Gastroesophageal sphincter (tissue), 4 donors: Measurements from ENCODE around the gene CD53. TPM values are rescaled to one million over a fixed set of nuclear protein-coding genes. Genes with fewer than 3 reads are reported as not detected.

Experiments used
- ATAC-seq: fragments of 150-250 bp; one replicate; pipeline ENCODE4 v1.9.1; 2016; ENCODE audit warnings: mild to moderate bottlenecking, moderate library complexity
- H3K27ac ChIP-seq, 4 donors: fragments of 200-600 bp; sonication (generic) in 3 of 4; 1 replicate in 3 of 4; 2 replicates in 1 of 4; pipeline ENCODE4 v1.5.1; 2016 to 2019
- H3K27me3 ChIP-seq: fragments of 200-600 bp; sonication (generic); one replicate; pipeline ENCODE4 v1.5.1; 2019
- H3K36me3 ChIP-seq, 2 donors: fragments of 200-600 bp; sonication (generic); one replicate each; pipeline ENCODE4 v1.5.1; 2019; ENCODE audit warnings: control low read depth in 1 of 2
- H3K4me1 ChIP-seq, 3 donors: fragments of 200-600 bp; sonication (generic); 1 replicate in 2 of 3; 2 replicates in 1 of 3; pipeline ENCODE4 v1.5.1; 2016 to 2019; ENCODE audit warnings: control low read depth in 2 of 3
- H3K4me3 ChIP-seq, 2 donors: fragments of 200-600 bp; sonication (generic); one replicate each; pipeline ENCODE4 v1.5.1; 2019; ENCODE audit warnings: mild to moderate bottlenecking in 1 of 2, moderate library complexity in 1 of 2
- H3K9me3 ChIP-seq, 3 donors: fragments of 200-600 bp; sonication (generic); one replicate each; pipeline ENCODE4 v1.5.1; 2017 to 2019; ENCODE audit warnings: control low read depth in 2 of 3
- EP300 ChIP-seq: sonication (generic); formaldehyde crosslinking; IDR thresholded peaks from one replicate; pipeline ENCODE4 v1.6.1; 2017; ENCODE audit warnings: antibody characterized with exemption, mild to moderate bottlenecking
- POLR2A ChIP-seq, 2 donors: fragments of 450-650 bp; IDR thresholded peaks; one replicate each; pipeline ENCODE4 v1.6.1; 2017; ENCODE audit warnings: antibody characterized with exemption in 2 of 2, mild to moderate bottlenecking in 2 of 2, moderate library complexity in 1 of 2
- POLR2AphosphoS5 ChIP-seq: sonication (generic); formaldehyde crosslinking; IDR thresholded peaks from one replicate; pipeline ENCODE4 v1.6.1; 2017; ENCODE audit warnings: antibody characterized with exemption
- WGBS, 2 donors: methylation state at CpG; one replicate each; pipeline ENCODE4 v1.1.5; 2018; ENCODE audit warnings: low coverage in 1 of 2; 5-methylcytosine and 5-hydroxymethylcytosine counted together
- total RNA-seq, 4 donors: library from RNA; depleted of rRNA; stranded (reverse); fragments of >200 nt; gene quantifications; one replicate each; pipeline ENCODE4 v1.1.0, GENCODE V29; 2016
- TF ChIP-seq, protein P1 (sequence below), 4 experiments: fragments of 200-600 bp in 2 of 4; fragments of 450-650 bp in 2 of 4; sonication (generic) in 1 of 4; IDR thresholded peaks; one replicate each; pipeline ENCODE4 v1.5.1; 2017 to 2019; ENCODE audit warnings: antibody characterized with exemption in 4 of 4, mild to moderate bottlenecking in 2 of 4, moderate library complexity in 2 of 4

The CD53 gene
- total RNA-seq, 4 donors from 2014 or later: 8.1 to 48.1 (median 22.9) TPM

GRCh38 chr1:110850145-110850544 is 22.8 kb upstream of the CD53 start:
- WGBS, 2 donors: 45 to 47% methylated on average over 2 of the region's 2 CpGs
- H3K4me1 ChIP-seq: no peaks in the 10 kb centered on the region
- TF ChIP-seq POLR2A (IDR thresholded peaks at IDR 0.05) (no peak), POLR2AphosphoS5 (no peak), EP300 (no peak)
- TF ChIP-seq, protein P1, sequence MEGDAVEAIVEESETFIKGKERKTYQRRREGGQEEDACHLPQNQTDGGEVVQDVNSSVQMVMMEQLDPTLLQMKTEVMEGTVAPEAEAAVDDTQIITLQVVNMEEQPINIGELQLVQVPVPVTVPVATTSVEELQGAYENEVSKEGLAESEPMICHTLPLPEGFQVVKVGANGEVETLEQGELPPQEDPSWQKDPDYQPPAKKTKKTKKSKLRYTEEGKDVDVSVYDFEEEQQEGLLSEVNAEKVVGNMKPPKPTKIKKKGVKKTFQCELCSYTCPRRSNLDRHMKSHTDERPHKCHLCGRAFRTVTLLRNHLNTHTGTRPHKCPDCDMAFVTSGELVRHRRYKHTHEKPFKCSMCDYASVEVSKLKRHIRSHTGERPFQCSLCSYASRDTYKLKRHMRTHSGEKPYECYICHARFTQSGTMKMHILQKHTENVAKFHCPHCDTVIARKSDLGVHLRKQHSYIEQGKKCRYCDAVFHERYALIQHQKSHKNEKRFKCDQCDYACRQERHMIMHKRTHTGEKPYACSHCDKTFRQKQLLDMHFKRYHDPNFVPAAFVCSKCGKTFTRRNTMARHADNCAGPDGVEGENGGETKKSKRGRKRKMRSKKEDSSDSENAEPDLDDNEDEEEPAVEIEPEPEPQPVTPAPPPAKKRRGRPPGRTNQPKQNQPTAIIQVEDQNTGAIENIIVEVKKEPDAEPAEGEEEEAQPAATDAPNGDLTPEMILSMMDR (IDR thresholded peaks at IDR 0.05): no peak
- no peaks in the 10 kb centered on the region for H3K36me3 ChIP-seq
- no peaks in the 10 kb centered on the region for H3K9me3 ChIP-seq
- H3K27me3 ChIP-seq: no peaks in the 10 kb centered on the region
- no peak overlapping the region for H3K27ac ChIP-seq
- no peak overlapping the region for H3K4me3 ChIP-seq
- ATAC-seq: no peak

DNA sequence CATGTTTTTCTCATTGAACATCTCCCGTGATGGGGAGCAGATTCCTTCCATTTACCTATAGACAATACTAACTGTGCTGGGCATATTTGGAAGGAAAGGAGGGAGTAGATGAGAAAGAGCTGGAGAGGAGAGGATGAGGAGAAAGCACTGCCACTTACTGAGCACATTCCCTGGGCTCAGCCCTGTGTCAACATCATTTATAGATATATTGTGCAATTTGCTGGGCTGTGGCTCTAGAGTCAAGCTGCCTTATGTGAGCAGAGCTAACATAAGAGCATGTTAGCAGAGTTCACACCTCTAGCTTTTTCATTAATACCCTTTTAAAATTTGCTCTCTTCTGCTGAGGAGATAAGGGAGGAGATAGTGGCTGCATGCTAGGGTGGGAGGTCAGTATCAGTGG is 22.3 kb upstream of the CD53 start:
- no peaks in the 10 kb centered on the region for H3K27me3 ChIP-seq
- no peaks in the 10 kb centered on the region for H3K36me3 ChIP-seq
- no peak for ATAC-seq
- H3K9me3 ChIP-seq: no peaks in the 10 kb centered on the region
- WGBS, 2 donors: 67 to 100% methylated on average over 1 of the region's 1 CpG
- TF ChIP-seq, protein P1 (IDR thresholded peaks at IDR 0.05): no peak
- TF ChIP-seq POLR2AphosphoS5 (no peak), EP300 (no peak), POLR2A (IDR thresholded peaks at IDR 0.05) (no peak)
- no peak overlapping the region for H3K27ac ChIP-seq
- H3K4me1 ChIP-seq: no peaks in the 10 kb centered on the region
- H3K4me3 ChIP-seq: no peak overlapping the region

DNA sequence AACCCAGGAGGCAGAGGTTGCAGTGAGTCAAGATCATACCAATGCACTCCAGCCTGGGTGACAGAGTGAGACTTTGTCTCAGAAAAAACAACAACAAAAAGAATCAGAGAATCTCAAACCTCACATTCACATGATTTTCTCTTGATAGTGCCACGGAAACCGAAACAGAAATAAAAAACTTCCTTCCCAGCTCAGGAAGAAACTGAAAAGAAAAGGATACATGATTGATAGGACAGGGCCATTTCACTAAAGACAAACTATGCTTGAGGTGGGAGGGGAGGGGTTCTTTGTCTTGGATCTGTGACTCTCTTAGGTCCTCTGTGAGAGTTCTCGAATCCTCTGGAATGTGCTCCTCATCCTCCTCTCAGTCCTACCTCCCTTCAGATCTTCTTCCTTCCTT is 19.8 kb upstream of the CD53 start:
- no peak overlapping the region for H3K4me3 ChIP-seq
- no peak for ATAC-seq
- no peaks in the 10 kb centered on the region for H3K36me3 ChIP-seq
- H3K27me3 ChIP-seq: no peaks in the 10 kb centered on the region
- 54 to 75% methylated on average over 1 to 3 of the region's 3 CpGs for WGBS, 2 donors
- TF ChIP-seq, protein P1 (IDR thresholded peaks at IDR 0.05): no peak
- TF ChIP-seq EP300 (no peak), POLR2AphosphoS5 (no peak), POLR2A (IDR thresholded peaks at IDR 0.05) (no peak)
- no peak overlapping the region for H3K27ac ChIP-seq
- H3K4me1 ChIP-seq: no peaks in the 10 kb centered on the region
- H3K9me3 ChIP-seq: no peaks in the 10 kb centered on the region

DNA sequence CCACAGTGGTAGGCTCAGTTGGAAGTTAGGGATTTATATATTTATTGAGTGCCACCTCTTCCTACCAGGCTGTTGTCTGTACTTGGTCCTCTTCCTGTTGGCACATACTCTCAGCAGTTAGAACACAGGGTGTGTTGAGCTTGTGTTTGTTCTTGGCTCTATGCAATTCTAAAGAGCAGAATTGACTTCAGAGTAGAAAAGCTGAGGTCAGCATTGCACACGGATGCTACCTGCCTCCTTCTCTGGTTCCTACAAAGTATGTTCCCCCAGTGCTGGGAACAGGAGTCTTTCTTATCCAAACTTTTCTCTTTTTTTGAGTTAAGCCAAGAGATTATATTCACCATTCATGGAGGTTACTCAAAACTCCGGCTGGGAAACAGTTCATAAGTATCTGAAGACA is 16.5 kb upstream of the CD53 start:
- no peaks in the 10 kb centered on the region for H3K9me3 ChIP-seq
- no peaks in the 10 kb centered on the region for H3K36me3 ChIP-seq
- no peak for TF ChIP-seq POLR2AphosphoS5
- TF ChIP-seq, protein P1 (IDR thresholded peaks at IDR 0.05): no peak
- no peak for TF ChIP-seq POLR2A (IDR thresholded peaks at IDR 0.05)
- no peak for TF ChIP-seq EP300
- H3K27ac ChIP-seq: no peak overlapping the region
- H3K4me3 ChIP-seq: no peak overlapping the region
- WGBS, 2 donors: 51 to 54% methylated on average over 2 of the region's 2 CpGs
- H3K27me3 ChIP-seq: no peaks in the 10 kb centered on the region
- H3K4me1 ChIP-seq: no peaks in the 10 kb centered on the region
- no peak for ATAC-seq

DNA sequence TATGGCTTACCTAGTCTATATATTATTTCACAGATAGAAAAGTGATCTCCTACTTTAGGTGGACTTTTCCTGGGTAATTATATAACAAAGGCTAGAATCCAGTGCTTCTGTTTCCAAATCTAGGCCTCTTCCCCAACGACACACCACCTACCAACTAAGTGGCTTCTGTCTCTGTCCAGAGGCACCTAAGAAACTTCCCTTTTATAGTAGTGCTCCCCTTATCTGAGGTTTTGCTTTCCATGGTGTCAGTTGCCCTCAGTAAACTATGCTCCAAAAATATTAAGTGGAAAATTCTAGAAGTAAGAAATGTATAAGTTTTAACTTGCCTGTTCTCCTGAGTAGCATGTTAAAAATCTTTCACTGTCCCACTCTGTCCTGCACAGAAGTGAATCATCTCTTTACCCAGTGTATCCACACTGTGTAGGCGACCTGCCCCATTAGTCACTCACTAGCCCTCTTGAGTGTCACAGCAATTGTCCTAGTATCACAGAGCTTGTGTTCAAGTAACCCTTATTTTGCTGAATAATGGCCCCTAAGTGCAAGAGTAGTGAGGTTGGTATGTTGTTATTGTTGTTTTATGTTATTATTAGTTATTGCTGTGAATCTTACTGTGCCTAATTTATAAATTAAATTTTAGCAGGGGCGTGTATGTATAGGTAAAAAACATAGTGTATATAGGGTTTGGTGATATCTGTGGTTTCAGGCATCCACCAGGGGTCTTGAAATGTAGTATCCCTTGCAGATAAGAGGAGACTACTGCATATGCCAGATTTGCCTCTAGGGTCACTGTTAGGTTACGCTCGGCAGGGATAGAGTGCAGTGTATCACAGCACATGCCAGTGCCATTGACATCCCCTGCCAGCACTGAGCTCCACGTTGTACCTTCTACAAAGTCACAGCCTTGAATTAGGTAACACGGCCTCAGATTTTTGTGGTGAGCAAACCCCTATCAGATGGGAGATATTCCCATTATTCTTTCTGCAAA is 14.7 kb upstream of the CD53 start:
- no peaks in the 10 kb centered on the region for H3K36me3 ChIP-seq
- no peak for ATAC-seq
- no peak overlapping the region for H3K4me3 ChIP-seq
- no peaks in the 10 kb centered on the region for H3K4me1 ChIP-seq
- 34 to 42% methylated on average over 4 to 5 of the region's 7 CpGs for WGBS, 2 donors
- no peak overlapping the region for H3K27ac ChIP-seq
- H3K27me3 ChIP-seq: no peaks in the 10 kb centered on the region
- H3K9me3 ChIP-seq: no peaks in the 10 kb centered on the region
- TF ChIP-seq POLR2A (IDR thresholded peaks at IDR 0.05): no peak
- no peak for TF ChIP-seq POLR2AphosphoS5
